ENCODE data around the gene SELENOM. TPM values are rescaled to one million over a fixed set of nuclear protein-coding genes. Genes with fewer than 3 reads are reported as not detected.

The SELENOM gene
- total and polyA plus RNA-seq, 2 of the 8 experiments (the other 6 are each of a cell fraction or from before 2014, with no cell fraction given) = 22.7 to 40.0 TPM

DNA sequence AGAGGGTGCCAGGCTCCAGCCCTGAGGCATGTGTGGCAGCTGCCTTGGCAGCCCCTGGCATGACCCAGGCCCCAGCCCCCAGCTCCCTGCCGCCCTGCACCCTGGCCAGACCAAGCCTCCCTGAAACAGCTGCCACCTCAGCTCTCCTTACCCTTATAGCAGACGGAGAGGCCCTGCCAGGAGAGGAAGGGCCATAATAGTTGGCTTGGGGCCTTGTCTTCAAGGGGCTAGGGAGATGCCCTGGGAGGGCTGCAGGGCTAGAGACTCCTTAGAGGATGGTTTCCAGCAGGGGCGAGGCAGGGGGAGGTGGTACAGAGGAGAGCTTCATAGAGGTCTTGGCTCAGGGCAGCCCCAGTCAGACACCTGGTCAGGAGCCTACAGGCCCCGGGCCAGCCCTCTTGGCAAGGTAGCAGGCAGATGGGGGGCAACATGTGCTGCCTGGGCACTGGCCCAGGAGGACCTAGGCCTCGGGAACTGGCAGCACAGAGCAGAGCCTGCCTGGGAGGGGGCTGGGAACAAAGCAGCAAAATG is 13.3 kb downstream of the SELENOM start (continued):
- TF ChIP-seq RNF2 (IDR thresholded peaks at IDR 0.05; ENCODE audit: borderline replicate concordance, low read depth, low read length, missing control alignments, poor library complexity, severe bottlenecking) = no peak
- no peak for TF ChIP-seq KDM5A (IDR thresholded peaks at IDR 0.05; ENCODE audit: low read length)
- no peak for TF ChIP-seq CTBP2 (IDR thresholded peaks at IDR 0.05; ENCODE audit: borderline replicate concordance, insufficient read depth, insufficient read length, low read length)
